Hematopoietic multipotent progenitor cell treated with erythropoietin and hydrocortisone succinate and interleukin-3 and kit ligand, for 8 days (in vitro differentiated cells): Measurements from ENCODE around the gene SPATA6.
"Not testable (repeated sequence)": the region's sequence is repeated elsewhere in the genome, so short reads cannot be mapped to it uniquely, and the experiment has no call there.

Experiments used
- DNase-seq: peaks from one replicate; pipeline ENCODE4 v3.0.0-alpha.2; 2015

Gene SPATA6

DNA sequence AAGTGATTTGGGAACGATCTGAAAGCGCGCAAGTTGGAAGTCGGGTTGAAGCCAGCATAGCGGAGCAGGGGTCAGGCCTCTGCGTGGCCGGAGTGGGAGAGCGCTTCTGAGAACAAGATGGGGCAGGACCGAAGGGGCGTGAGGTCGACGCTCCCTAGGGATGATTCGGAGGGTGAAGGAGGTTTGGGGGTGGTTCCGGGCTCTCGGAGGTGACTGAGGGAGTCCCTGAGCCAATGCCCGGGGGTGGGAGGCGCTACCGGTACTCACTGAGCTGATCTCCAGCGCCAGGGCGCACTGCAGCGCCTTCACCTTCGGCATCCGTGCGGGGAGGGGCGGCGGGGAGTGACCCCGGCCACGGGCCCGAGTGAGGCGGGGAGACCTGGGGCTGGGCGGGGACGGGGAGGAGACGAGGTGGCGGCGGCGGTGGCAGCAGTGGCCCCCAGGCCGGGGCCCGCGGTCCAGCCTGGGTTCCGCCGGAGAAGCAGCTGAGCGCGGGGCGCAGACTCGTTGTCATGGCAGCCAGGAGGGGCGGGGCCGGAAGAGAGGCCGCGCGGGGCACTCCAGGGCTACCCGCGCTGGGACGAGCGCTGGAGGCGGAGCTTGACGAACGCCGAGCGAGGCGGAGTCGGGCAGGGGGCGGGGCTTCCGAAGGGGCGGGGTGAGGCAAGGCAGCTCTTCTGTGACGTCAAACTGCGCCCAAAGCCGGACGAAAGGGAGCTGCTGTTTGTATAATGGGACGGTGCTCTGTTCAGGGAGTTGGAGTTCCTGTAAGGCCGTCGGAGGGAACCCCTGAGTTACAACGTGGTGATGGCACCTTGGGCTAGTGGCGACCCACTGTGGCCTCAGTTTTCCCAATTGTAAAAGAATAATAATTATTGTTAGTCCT is at the start of gene SPATA6:
SPATA6 (minus strand) TSS at position 514 of the 886 bp plus-strand sequence; CDS start at position 318, 196 bp downstream.
- peak; percentile 91 for DNase-seq

DNA sequence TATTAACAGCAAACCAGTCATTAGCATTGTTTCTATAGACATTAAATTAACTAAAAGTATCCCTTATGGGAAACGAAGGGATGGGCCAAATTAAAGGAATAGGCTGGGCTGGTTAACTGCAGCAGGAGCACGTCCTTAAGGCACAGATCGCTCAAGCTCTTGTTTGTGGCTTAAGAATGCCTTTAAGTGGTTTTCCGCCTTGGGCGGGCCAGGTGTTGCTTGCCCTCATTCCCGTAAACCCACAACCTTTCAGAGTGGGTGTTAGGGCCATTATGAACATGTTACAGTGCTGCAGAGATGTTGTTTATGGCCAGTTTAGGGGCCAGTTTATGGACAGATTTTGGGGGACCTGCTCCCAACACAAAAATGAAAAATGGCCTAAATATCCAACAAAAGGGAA is 47.9 kb upstream of the SPATA6 start:
- not testable (repeated sequence) for DNase-seq

DNA sequence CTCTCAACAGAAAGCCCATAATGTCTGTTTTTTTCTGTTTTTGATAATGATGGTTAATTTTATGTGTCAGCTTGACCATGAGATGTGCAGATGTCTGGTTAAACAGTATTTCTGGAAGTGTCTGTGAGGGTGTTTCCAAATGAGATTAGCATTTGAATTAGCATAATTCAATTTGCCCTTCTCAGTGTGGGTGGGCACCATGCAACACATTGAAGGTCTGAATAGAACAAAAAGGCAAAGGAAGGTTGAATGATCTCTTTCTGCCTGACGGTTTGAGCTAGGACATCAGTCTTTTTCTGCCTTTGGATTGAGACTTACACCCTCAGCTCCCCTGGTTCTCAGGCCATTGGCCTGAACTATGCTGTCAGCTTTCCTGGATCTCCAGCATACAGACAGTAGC is 34.9 kb upstream of the SPATA6 start:
- no peak for DNase-seq

DNA sequence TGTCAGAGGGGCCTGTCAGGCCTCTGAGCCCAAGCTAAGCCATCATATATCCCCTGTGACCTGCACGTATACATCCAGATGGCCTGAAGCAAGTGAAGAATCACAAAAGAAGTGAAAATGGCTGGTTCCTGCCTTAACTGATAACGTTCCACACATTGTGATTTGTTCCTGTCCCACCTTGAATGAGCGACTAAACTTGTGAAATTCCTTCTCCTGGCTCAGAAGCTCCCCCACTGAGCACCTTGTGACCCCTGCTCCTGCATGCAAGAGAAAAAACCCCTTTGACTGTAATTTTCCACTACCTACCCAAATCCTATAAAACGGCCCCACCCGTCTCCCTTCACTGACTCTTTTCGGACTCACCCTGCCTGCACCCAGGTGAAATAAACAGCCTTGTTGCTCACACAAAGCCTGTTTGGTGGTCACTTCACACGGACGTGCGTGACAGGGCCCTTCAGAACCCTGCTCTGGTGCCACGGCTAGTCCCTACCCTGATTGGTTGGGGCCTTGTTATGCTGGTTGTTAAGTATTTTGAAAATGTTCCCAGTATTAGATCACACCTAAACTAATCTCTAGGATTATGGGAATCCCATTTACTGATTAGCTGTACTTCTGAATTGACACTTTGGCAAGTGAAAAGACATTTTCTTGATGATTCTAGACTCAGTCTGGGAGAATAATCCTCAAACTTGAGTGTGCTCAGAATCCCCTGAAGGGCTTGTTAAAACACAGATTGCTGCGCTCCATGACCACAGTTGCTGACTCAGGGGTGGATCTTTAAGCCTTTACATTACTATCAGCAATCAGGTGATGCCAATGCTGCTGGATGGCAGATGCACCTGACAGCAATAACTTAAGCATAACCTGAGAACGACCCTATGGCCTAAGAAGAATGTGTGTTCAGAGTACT is 28.8 kb upstream of the SPATA6 start:
- no peak for DNase-seq

DNA sequence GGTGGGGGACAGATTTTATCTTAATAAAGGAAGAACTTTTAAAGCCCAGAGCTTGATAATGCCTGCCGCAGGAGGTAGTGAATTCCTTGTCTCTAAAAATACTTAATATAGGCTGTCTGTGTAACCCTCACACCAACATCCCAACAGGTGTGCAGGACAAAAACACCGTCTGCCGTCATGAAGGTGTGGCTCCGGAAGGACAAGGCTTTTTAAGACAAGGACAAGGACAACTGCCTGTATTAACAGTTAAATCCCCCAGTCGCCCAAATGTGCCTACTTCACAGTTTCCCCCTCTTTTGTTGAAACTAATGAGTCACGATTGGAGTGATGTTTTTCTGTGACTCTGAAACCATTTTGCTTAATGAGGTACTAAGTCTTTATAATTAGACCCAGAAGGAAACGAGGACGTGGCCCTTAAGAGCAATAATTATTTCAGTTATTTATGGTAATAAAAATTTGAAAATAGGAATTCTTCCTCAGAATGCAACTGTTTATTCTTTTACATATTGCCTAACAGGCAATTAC is 27.3 kb upstream of the SPATA6 start:
- no peak for DNase-seq

GRCh38 chr1:48498096-48498791 is 26.2 kb upstream of the SPATA6 start:
- DNase-seq = peak; percentile 81

GRCh38 chr1:48495911-48496310 is 23.9 kb upstream of the SPATA6 start:
- DNase-seq = no peak

DNA sequence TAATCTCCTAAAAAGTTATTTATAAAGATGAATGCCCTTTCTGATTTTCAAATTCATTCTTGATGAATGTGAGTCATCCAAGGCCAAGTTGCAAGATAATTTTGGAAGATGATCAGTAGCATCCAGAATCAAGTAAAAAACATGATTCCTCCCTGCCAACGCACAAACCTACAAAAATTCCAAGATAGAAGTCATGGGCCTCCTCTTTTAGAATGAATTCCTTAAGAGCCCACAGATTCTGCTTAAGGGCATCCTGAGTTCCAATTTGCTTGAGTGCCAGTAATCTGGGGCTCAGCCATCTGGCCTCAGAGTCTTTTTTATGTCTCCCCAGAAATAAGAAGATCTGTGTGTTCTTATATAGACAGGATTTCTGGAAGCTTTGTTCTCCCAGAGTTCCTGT is 23.2 kb upstream of the SPATA6 start:
- DNase-seq = no peak

- no peak for DNase-seq
Observed at GRCh38 chr1:48493970-48494769, 22.2 kb upstream of the SPATA6 start.

- DNase-seq = no peak
Observed at GRCh38 chr1:48493041-48493440, 21.0 kb upstream of the SPATA6 start.

GRCh38 chr1:48492392-48492791 is 20.4 kb upstream of the SPATA6 start:
- DNase-seq = no peak

DNA sequence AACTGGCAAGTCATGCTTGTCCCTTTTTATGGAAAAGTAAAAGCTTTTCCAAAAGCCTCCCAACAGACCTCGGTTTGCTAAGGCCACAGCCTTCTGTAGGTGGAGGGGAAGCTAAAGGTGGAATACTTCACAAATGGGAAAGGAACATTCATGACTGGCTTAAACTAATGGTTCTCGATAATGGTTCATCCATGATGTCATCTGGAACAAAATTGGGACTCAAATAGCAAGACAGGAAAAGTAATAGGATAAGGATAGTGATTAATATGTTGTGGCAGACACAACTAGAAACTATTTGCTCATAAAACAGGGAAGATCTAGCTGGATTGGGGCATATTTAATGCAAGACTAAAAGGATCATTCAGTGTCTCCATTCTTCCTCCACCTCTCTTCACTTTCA is 16.7 kb upstream of the SPATA6 start:
- DNase-seq = no peak

- no peak for DNase-seq
Observed at GRCh38 chr1:48480504-48480903, 8.5 kb upstream of the SPATA6 start.

GRCh38 chr1:48480023-48480422 is 8.0 kb upstream of the SPATA6 start:
- not testable (repeated sequence) for DNase-seq

DNA sequence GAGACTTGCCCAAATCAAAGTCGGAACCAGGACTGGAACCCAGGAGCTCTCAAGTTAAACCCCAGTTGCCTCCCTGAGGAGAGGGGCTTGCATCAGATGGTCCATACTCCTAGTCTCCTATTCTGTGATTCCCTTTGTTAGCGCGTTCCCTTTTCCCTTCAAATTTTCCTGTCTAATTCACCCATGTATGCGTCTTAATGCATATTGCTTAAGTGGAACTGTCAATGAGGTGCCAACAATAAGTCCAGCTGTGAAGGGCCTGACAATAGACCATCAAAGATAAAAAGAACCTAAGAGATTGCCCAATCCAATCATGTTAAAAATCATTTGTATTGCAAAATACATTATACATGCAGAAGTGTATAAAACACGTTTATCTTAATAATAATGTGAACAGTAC is 634 bp upstream of the SPATA6 start:
- peak; percentile 16 for DNase-seq

GRCh38 chr1:48470950-48471690 is 884 bp downstream of the SPATA6 start:
- DNase-seq = no peak

DNA sequence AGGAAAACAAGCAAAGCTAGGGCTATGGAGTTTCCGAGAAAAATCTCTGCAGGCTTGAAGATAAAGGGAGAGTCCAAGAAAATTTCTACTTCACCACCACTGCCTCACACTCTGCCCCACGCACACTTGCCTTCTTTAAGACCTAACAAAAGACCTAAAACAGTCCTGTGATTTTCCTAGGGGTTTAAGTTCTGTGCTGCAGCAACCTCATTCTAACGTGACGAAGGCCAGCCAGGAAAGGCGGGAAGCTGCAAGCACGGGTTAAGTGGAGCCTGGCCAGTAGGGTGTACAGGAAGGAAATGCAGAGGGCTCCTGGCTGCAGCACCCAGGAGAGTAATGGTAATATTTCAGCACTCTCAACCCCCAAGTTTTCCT is 1.5 kb downstream of the SPATA6 start:
- DNase-seq = no peak

DNA sequence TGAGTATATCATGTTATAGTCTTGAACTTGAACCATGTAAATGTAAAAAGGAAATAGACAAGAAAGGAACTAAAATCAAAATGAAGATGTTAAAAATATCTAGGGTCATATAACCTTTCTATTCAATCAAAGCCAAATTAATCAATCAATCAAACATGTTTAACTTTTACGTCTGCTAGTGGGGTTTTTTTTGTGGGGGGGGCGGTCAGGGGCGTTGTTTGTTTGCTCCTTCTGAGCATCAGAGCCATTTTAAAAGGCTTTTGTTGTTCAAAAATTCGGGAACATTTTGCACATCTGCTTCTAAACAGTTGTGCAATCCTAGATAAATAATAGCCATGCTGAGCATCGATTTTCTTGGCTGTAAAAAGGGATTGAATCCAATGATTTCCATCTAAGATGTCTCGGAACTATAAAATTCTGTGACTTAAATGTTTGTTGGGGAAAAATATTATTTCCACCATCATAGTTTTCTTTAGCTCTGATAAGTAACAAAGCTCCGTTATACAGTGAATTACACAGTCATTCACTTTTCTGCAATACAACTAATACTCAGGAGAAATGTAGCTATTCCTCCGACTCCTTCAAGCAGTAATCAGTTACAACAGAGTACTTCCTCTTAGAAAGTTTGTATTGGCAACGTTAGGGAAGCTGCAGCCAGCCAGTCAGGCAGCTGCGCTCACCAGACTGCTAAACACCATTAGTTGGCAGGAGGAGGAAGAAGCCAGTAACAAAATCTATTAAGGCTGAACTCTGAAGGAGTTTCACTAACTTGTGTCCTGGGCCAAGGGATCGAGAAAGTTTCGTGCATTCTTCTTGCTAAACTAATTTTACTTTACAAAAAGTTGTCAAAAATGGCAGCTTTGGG is 2.2 kb downstream of the SPATA6 start:
- peak; percentile 4 for DNase-seq

DNA sequence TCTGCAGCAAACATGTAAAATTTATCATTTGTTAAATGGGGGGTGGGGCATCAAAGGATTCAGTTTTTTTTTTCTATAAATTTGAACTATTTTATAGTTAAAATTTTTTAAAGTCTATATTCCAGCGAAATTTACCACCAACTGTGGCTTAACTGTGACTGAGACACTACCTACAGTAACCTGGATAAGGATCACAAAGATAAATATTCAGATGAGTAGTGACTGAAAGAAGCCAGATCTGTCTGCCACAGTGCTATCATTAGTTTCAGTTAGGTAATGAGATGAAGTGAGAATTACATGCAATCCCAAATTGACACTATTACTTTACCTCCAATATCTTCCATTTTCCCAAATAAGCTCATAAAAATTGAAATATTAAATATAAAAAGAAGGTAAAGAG is 5.4 kb downstream of the SPATA6 start:
- DNase-seq = no peak

GRCh38 chr1:48462716-48463302 is 9.2 kb downstream of the SPATA6 start:
- DNase-seq = no peak
